RWPE1 (cell line): ENCODE data around the gene CD300LG.
"Not testable (repeated sequence)": the region's sequence is repeated elsewhere in the genome, so short reads cannot be mapped to it uniquely, and the experiment has no call there.

Experiments
- CTCF ChIA-PET: fragments of 350-600 bp; sonication (Branson Sonifier 250); formaldehyde crosslinking; extraction: SDS; loops from one replicate; lab custom pipeline; 2021; lab: Yijun Ruan, JAX
- POLR2A ChIA-PET: fragments of 400-600 bp; formaldehyde crosslinking; extraction: SDS; loops from one replicate; lab custom pipeline; 2020; ENCODE audit warnings: antibody characterized with exemption; ENCODE audit not compliant: low non-redundant PET; lab: Yijun Ruan, JAX
- DNase-seq: peaks from one replicate; pipeline ENCODE4 v3.0.0; 2012; ENCODE audit warnings: low spot score
- H3K27ac ChIP-seq: fragments of 450-650 bp; 2 replicates; pipeline ENCODE4 v1.5.1; 2017
- CTCF ChIP-seq: fragments of 450-650 bp; conservative IDR thresholded peaks from 2 replicates; pipeline ENCODE4 v1.5.1; 2017; ENCODE audit warnings: low read depth, mild to moderate bottlenecking

The CD300LG gene

GRCh38 chr17:43860077-43860725 is 13.2 kb downstream of the CD300LG start:
- no peak overlapping the region for H3K27ac ChIP-seq
- POLR2A ChIA-PET, result no interaction called here
- DNase-seq, result no peak
- no peak for TF ChIP-seq CTCF
- CTCF ChIA-PET, result interaction anchor here (1.1 kb wide), 1 partner anchor 14 kb away, joined by 3 read pairs; no protein-coding TSS in a partner anchor

DNA sequence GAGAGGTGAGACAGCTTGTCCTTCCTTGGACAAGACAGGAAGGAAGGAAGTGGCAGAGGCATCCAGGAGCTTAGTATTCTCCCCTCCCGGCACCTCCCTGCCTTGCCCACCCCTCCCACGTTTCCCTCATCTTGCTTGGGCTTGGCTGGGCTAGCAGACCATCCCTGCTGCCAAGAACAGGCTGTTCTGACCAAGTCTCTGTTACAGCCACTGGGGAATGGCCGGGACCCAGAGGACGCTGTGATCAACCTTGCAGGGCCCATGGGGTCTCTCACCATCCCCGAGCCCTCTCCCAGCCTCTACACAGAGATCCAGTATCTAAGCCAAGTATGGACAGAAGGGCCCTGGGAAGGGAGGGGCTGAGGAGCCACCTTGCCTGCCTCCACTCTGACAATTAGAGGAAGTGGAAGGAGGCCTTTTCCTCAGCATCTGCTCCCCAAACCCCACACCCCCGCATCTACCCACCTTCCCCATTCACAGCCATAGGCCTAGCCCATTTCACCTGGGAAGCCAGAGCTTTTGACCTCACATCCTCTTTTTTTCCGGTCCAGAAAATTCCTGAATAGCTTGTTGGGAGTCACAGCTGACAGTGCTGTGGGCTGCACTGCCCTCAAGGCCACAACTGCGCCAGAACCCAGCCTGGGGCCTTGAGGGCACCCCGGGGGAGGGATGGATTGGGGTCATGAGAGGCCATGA is 14.1 kb downstream of the CD300LG start:
- TF ChIP-seq CTCF, result no peak
- ChIA-PET POLR2A (no interaction called here), CTCF (interaction anchor here (1.0 kb wide), 1 partner anchor 14 kb away, joined by 5 read pairs; the partner anchor contains the start of gene CD300LG)
- DNase-seq, result no peak
- H3K27ac ChIP-seq, result peak overlapping the region; percentile 17; the same call in 1 of the 2 replicates

GRCh38 chr17:43861960-43862359 is 15.0 kb downstream of the CD300LG start:
- TF ChIP-seq CTCF, result no peak
- H3K27ac ChIP-seq, result no peak overlapping the region
- ChIA-PET POLR2A (no interaction called here), CTCF (interaction anchor here (0.6 to 1.0 kb wide), 2 partner anchors 15 to 50 kb away, joined by 5 read pairs; partner anchors contain the start of gene CD300LG)
- no peak for DNase-seq

- no peak for DNase-seq
- POLR2A ChIA-PET, result no interaction called here
- H3K27ac ChIP-seq, result no peak overlapping the region
- CTCF ChIA-PET, result interaction anchor here (0.5 to 0.6 kb wide), 2 partner anchors 118 to 297 kb away, joined by 3 to 4 read pairs; no protein-coding TSS in a partner anchor
- TF ChIP-seq CTCF, result no peak
These were observed 17.4 kb downstream of the CD300LG start for GRCh38 chr17:43864161-43864984.

- ChIA-PET CTCF (interaction anchor here (1.1 to 1.7 kb wide), 2 partner anchors 10 to 22 kb away, joined by 4 to 7 read pairs; no protein-coding TSS in a partner anchor), POLR2A (no interaction called here)
- H3K27ac ChIP-seq, result no peak overlapping the region
- TF ChIP-seq CTCF, result no peak
- no peak for DNase-seq
These were observed 21.4 kb downstream of the CD300LG start for GRCh38 chr17:43868226-43868994.

GRCh38 chr17:43869031-43869430 is 22.1 kb downstream of the CD300LG start:
- H3K27ac ChIP-seq, POLR2A ChIA-PET, DNase-seq: not testable (repeated sequence)
- CTCF ChIA-PET, result interaction anchor here (1.1 to 1.7 kb wide), 2 partner anchors 10 to 23 kb away, joined by 4 to 7 read pairs; no protein-coding TSS in a partner anchor
